OCI-LY3 (cell line): ENCODE measurements around the gene SUPT20H.

Experiments
- H2AFZ ChIP-seq: fragments of 200-600, 300-600 bp; shearing (Covaris generic); 2 replicates; pipeline ENCODE4 v1.6.0; 2014; ENCODE audit warnings: antibody characterized with exemption, low read depth, low read length
- H3K27ac ChIP-seq: fragments of 200-600, 300-600 bp; sonication (generic); 2 replicates; pipeline ENCODE4 v1.5.1; 2014; ENCODE audit warnings: mild to moderate bottlenecking, low read length, moderate library complexity, mixed read lengths
- H3K27me3 ChIP-seq: fragments of 200-600, 300-600 bp; sonication (generic); 2 replicates; pipeline ENCODE4 v1.6.1; 2014; ENCODE audit warnings: low read depth, low read length, mixed read lengths
- H3K36me3 ChIP-seq: fragments of 200-600, 300-600 bp; sonication (generic); replicated peaks from 2 replicates; pipeline ENCODE3; 2014; ENCODE audit warnings: low read depth, low read length, mixed read lengths
- H3K4me1 ChIP-seq: fragments of 300-600, 200-600 bp; sonication (generic); 2 replicates; pipeline ENCODE4 v1.6.1; 2014; ENCODE audit warnings: low read length, mixed read lengths
- H3K4me2 ChIP-seq: fragments of 200-600, 300-600 bp; sonication (generic); 2 replicates; pipeline ENCODE4 v1.6.1; 2014; ENCODE audit warnings: low read length, mixed read lengths
- H3K4me3 ChIP-seq: fragments of 300-600, 200-600 bp; sonication (generic); 2 replicates; pipeline ENCODE4 v1.5.1; 2014; ENCODE audit warnings: antibody characterized with exemption, mild to moderate bottlenecking, low read length, moderate library complexity
- H3K79me2 ChIP-seq: fragments of 300-600, 200-600 bp; shearing (Covaris generic); 2 replicates; pipeline ENCODE4 v1.6.1; 2014; ENCODE audit warnings: mild to moderate bottlenecking, low read length, mixed read lengths
- H3K9ac ChIP-seq: fragments of 300-600, 200-600 bp; shearing (Covaris generic); 2 replicates; pipeline ENCODE4 v1.6.0; 2014; ENCODE audit warnings: mild to moderate bottlenecking, low read length, moderate library complexity
- H3K9me3 ChIP-seq: fragments of 200-600, 300-600 bp; shearing (Covaris generic); 2 replicates; pipeline ENCODE4 v1.6.1; 2014; ENCODE audit warnings: low read length, mixed read lengths; ENCODE audit not compliant: insufficient read depth
- H4K20me1 ChIP-seq: fragments of 200-600, 300-600 bp; sonication (generic); 2 replicates; pipeline ENCODE4 v1.6.1; 2016; ENCODE audit warnings: low read length, mixed read lengths; ENCODE audit not compliant: insufficient read depth
- EZH2phosphoT487 ChIP-seq: fragments of 200-600 bp; shearing (Covaris generic); IDR thresholded peaks from 2 replicates; pipeline ENCODE4 v1.6.1; 2018; ENCODE audit warnings: antibody characterized with exemption, mixed run types, low read depth
- TF ChIP-seq, protein P1 (sequence below): fragments of 200-600, 300-600 bp; sonication (generic); IDR thresholded peaks from 2 replicates; pipeline ENCODE4 v1.5.1; 2014; ENCODE audit warnings: antibody characterized with exemption, low read length, low read depth

Gene SUPT20H

GRCh38 chr13:37040789-37041188 lies 18.7 kb downstream of the SUPT20H start:
- Histone ChIP-seq H3K4me3 (no peak overlapping the region), H3K4me1 (no peaks in the 10 kb centered on the region), H2AFZ (no peak overlapping the region), H3K79me2 (no peaks in the 10 kb centered on the region), H3K9ac (no peak overlapping the region), H3K36me3 (peaks cover 60% of the 10 kb centered on the region), H4K20me1 (0 out of 2 replicates have a peak, but pooled peaks cover 4% of the 10 kb centered on the region), H3K4me2 (no peak overlapping the region), H3K27ac (no peak overlapping the region), H3K27me3 (no peaks in the 10 kb centered on the region), H3K9me3 (no peaks in the 10 kb centered on the region)
- no peak for TF ChIP-seq EZH2phosphoT487
- TF ChIP-seq, protein P1, sequence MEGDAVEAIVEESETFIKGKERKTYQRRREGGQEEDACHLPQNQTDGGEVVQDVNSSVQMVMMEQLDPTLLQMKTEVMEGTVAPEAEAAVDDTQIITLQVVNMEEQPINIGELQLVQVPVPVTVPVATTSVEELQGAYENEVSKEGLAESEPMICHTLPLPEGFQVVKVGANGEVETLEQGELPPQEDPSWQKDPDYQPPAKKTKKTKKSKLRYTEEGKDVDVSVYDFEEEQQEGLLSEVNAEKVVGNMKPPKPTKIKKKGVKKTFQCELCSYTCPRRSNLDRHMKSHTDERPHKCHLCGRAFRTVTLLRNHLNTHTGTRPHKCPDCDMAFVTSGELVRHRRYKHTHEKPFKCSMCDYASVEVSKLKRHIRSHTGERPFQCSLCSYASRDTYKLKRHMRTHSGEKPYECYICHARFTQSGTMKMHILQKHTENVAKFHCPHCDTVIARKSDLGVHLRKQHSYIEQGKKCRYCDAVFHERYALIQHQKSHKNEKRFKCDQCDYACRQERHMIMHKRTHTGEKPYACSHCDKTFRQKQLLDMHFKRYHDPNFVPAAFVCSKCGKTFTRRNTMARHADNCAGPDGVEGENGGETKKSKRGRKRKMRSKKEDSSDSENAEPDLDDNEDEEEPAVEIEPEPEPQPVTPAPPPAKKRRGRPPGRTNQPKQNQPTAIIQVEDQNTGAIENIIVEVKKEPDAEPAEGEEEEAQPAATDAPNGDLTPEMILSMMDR, result no peak

DNA sequence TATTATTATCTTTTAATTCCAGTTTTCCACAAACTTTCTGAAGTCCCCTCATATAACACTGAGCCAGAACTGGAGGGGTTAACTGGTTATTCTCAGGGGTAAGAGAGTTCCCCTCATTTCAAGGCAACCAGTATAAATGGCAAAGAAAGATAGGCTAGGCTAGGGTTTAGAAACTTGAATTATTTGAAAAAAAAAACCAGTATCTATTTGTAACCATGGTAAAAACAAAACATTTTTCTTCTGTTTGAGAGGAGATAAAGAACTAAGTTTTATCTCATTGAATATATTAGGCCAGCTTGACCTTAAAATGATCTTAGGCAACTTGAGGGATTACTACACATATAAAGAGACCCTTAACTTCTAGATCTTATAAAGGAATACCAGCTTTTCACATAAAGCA lies 19.6 kb downstream of the SUPT20H start:
- H3K27ac ChIP-seq, result no peak overlapping the region
- H2AFZ ChIP-seq, result no peak overlapping the region
- H3K4me2 ChIP-seq, result no peak overlapping the region
- no peaks in the 10 kb centered on the region for H3K9me3 ChIP-seq
- H4K20me1 ChIP-seq, result 0 out of 2 replicates have a peak, but pooled peaks cover 4% of the 10 kb centered on the region
- no peak overlapping the region for H3K4me3 ChIP-seq
- no peaks in the 10 kb centered on the region for H3K27me3 ChIP-seq
- no peak overlapping the region for H3K9ac ChIP-seq
- peaks cover 64% of the 10 kb centered on the region for H3K36me3 ChIP-seq
- no peaks in the 10 kb centered on the region for H3K4me1 ChIP-seq
- TF ChIP-seq, protein P1, result no peak
- TF ChIP-seq EZH2phosphoT487, result no peak
- no peaks in the 10 kb centered on the region for H3K79me2 ChIP-seq

- no peak overlapping the region for H3K27ac ChIP-seq
- H3K4me2 ChIP-seq, result no peak overlapping the region
- H3K36me3 ChIP-seq, result peaks cover 68% of the 10 kb centered on the region
- H3K79me2 ChIP-seq, result no peaks in the 10 kb centered on the region
- H3K4me3 ChIP-seq, result no peak overlapping the region
- no peaks in the 10 kb centered on the region for H3K9me3 ChIP-seq
- no peak for TF ChIP-seq EZH2phosphoT487
- TF ChIP-seq, protein P1, result no peak
- no peak overlapping the region for H2AFZ ChIP-seq
- 0 out of 2 replicates have a peak, but pooled peaks cover 4% of the 10 kb centered on the region for H4K20me1 ChIP-seq
- H3K4me1 ChIP-seq, result no peaks in the 10 kb centered on the region
- no peaks in the 10 kb centered on the region for H3K27me3 ChIP-seq
- no peak overlapping the region for H3K9ac ChIP-seq
Observed at GRCh38 chr13:37037241-37037640, 22.2 kb downstream of the SUPT20H start.

- peaks cover 44% of the 10 kb centered on the region for H3K36me3 ChIP-seq
- no peak overlapping the region for H3K4me2 ChIP-seq
- no peaks in the 10 kb centered on the region for H4K20me1 ChIP-seq
- no peaks in the 10 kb centered on the region for H3K27me3 ChIP-seq
- no peaks in the 10 kb centered on the region for H3K79me2 ChIP-seq
- no peaks in the 10 kb centered on the region for H3K4me1 ChIP-seq
- no peaks in the 10 kb centered on the region for H3K9me3 ChIP-seq
- TF ChIP-seq, protein P1, result no peak
- no peak for TF ChIP-seq EZH2phosphoT487
- no peak overlapping the region for H3K27ac ChIP-seq
- H2AFZ ChIP-seq, result no peak overlapping the region
- H3K4me3 ChIP-seq, result no peak overlapping the region
- no peak overlapping the region for H3K9ac ChIP-seq
Observed at GRCh38 chr13:37029617-37030016, 29.9 kb downstream of the SUPT20H start.
